SKM-1 treated with dmso at 0.1 percent for 144 hours (cell line): Measurements from ENCODE around the gene GLYR1.
A peak's percentile ranks its signal among the peaks of the same experiment; 100 is the strongest.

ENCODE experiments used
- DNase-seq: peaks from one replicate; lab custom pipeline; 2025; ENCODE audit not compliant: unreplicated experiment; lab: John Stamatoyannopoulos, UW

The GLYR1 gene

GRCh38 chr16:4846901-4847773 lies at the start of gene GLYR1, which contains the start of gene UBN1:
Gene GLYR1 (minus strand): TSS chr16:4847288. CDS start chr16:4847265, 23 bp downstream.
Gene UBN1 (plus strand): TSS chr16:4847481. CDS start chr16:4852918, 5,437 bp downstream.
- peak; percentile 90 for DNase-seq

DNA sequence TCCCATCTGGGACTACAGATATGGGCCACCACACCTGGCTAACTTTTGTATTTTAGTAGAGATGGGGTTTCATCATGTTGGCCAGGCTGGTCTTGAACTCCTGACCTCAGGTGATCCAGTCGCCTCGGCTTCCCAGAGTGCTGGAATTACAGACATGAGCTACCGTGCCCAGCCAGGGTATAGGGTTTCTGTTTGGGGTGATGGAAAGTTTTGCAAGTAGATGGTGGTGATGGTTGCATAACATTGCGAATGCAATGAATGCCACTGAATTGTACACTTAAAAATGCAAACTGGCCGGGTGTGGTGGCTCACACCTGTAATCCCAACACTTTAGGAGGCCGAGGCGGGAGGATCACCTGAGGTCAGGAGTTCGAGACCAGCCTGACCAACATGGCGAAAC lies 49.7 kb upstream of the GLYR1 start:
- DNase-seq = peak; percentile 7

- no peak for DNase-seq
Measured at GRCh38 chr16:4895366-4895765, 48.3 kb upstream of the GLYR1 start.

DNA sequence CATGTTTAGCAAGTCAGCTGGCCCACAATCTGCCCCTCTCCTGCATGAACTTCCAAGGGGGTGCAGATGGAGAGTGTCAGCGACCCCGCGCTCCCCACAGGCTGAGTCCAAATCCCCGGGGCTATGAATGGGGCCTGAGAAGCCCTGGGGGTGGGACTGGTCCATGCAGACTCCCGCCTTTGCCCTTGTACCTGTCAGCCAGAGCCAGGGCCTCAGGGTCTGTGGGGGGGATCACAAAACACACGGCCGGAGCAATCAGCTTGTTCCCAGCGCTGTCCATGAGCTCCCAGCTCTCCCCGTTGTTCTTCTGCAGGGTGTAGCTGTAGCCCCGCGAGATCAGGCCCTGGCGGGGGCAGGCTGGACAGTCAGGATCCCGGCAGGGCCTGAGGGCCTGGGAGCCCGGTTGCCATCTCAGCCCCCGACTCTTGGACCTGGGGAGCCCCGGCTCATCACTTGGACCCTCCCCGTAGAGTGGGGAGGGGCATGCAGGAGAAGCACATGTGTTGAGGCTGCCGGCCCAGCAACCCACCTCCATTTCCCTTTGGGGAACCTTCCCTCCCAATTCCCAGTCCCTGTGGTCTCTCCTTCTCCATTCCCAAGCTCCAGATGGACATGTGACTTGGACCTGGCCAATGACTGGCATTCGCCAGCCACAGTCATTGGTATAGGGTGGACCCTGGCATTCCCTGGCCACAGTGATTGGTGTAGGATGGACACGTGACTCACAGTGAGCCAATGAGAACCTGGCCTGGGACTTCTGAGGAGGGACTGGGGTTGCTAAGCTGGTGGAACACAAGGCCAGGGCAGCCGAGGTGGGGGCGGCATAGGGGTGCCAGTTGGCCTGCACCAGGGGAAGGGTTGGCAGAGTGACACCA lies 47.4 kb upstream of the GLYR1 start:
- no peak for DNase-seq

- DNase-seq = no peak
Measured at GRCh38 chr16:4893103-4893862, 46.2 kb upstream of the GLYR1 start.

- DNase-seq = no peak
Measured at GRCh38 chr16:4892361-4893102, 45.4 kb upstream of the GLYR1 start.

- DNase-seq = no peak
Measured at GRCh38 chr16:4891886-4892216, 44.8 kb upstream of the GLYR1 start.

DNA sequence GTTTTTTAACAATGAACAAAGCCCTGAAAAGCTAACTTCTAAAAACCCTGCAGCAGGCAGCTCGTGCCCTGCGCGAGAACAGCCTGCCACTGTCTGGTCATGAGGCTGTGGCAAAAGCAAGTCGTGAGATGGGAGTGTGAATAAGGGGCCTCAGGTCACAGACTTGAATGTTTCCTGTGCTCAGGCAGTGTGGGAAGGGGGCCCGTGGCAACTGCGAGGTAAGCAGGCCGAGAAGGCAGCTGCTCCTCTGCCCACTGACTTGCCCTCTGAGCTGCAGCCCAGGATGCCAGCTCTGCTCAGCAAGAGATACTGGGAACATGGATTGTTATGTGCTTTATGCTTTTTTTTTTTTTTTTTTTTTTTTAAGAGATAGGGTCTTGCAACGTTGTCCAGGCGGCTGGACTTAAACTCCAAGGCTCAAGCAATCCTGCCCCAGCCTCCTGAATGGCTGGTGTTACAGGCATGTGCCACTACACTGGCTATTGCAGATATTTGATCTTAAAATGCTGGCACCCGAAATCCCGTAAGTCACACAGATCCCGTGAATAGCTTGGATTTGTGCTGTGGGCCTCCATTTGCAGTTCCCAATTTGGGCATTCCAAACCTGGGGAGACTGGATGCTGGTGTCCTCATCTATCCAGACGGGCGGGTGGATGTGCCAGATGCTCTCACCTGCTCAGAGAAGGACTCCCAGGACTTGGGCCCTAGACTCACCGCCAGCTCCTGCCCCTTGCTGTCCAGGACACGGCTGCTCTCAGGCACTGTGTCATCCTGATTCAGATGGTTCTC lies 44.2 kb upstream of the GLYR1 start:
- DNase-seq = no peak

GRCh38 chr16:4890686-4891085 lies 43.6 kb upstream of the GLYR1 start:
- DNase-seq = no peak

GRCh38 chr16:4890026-4890425 lies 42.9 kb upstream of the GLYR1 start:
- DNase-seq = no peak

GRCh38 chr16:4888428-4889135 lies 41.5 kb upstream of the GLYR1 start:
- no peak for DNase-seq

DNA sequence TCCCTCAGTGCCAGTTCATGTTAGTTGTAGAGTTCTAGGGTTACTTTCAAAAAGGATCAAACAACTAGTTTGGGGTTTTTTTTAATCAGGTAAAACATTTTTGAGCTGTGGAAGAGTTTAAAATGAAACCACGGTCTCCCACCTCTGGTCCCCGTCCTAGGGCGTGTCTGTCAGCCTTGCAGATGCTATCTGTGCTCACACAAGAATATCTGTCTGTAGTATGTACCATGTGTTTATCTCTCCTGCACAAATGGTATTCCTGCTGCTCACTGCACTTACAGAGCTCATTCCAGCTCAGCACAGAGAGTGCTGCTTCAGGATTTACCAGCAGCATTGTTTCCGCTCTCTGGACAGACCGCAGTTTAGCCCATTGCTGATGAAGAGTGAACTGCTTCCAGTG lies 39.1 kb upstream of the GLYR1 start:
- no peak for DNase-seq

- no peak for DNase-seq
Measured at GRCh38 chr16:4884972-4885874, 38.1 kb upstream of the GLYR1 start.

GRCh38 chr16:4884209-4884608 lies 37.1 kb upstream of the GLYR1 start:
- no peak for DNase-seq

DNA sequence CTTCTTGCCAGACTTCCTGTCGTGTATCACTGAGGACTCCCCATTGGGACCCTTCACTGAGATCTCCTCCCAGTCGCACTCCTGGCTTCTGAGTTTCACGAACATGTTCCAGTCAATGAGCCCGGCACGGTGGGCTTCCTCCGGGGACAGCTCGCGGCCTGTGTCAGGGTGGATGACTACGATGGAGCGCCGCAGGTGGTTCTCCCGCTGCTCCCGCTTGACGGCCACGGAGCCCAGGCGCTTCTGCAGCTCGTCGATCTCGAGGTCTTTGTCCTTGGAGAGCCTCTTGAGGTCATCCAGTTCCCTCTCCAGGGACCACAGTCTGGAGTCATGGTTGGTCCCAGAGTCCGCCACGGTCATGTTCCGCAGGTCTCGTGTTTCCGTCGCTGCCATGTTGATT lies 36.4 kb upstream of the GLYR1 start:
- DNase-seq = no peak

DNA sequence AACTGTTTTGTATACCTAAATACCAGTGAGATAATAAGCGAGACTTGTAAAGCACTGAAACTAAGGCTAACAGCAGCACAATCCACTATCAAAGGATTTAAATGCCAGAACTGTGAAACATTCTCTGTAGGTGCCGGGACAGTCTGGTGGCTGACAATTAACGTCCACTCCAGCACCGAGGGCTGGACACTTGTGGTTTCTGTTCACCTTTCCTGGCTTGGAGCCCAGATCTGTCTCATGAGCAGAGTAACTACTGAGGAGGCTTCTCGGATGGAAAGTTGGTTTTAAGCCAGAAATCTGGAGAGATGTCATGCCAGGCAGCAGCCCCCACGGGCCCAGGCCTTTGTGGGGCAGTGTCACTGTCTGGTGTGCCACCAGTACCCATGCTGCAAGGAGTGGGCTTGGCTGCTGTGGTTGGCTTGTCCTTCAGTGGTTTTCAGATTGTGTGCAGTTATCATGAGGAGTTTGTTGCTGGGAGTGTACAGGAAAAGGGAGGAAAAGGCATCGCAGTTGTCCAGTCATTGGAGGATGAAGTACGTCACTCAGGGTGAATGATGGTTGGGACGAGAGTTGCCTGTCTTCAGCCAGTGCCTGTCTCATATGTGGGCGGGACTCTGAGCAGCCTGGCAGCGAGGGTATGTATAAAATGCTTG lies 35.7 kb upstream of the GLYR1 start:
- no peak for DNase-seq

- no peak for DNase-seq
Measured at GRCh38 chr16:4882000-4882632, 35.0 kb upstream of the GLYR1 start.
